Measurements from ENCODE around the gene LHFPL6.

The LHFPL6 gene

GRCh38 chr13:39552246-39552645, 50.7 kb downstream of the LHFPL6 start:
- no peak for FAIRE-seq

GRCh38 chr13:39550931-39551330, 52.1 kb downstream of the LHFPL6 start:
- FAIRE-seq: no peak

- FAIRE-seq: no peak
Observed at GRCh38 chr13:39547108-39547507, 55.9 kb downstream of the LHFPL6 start.

- no peak for FAIRE-seq
Observed at GRCh38 chr13:39542361-39542760, 60.6 kb downstream of the LHFPL6 start.

GRCh38 chr13:39540929-39541605, 61.9 kb downstream of the LHFPL6 start:
- no peak for FAIRE-seq

GRCh38 chr13:39538816-39539790, 63.9 kb downstream of the LHFPL6 start:
- FAIRE-seq: no peak

GRCh38 chr13:39536906-39537305, 66.1 kb downstream of the LHFPL6 start:
- no peak for FAIRE-seq

- no peak for FAIRE-seq
Observed at GRCh38 chr13:39536274-39536673, 66.7 kb downstream of the LHFPL6 start.

GRCh38 chr13:39533651-39534150, 69.3 kb downstream of the LHFPL6 start:
- no peak for FAIRE-seq

GRCh38 chr13:39531646-39532045, 71.3 kb downstream of the LHFPL6 start:
- FAIRE-seq: no peak

- FAIRE-seq: no peak
Observed at GRCh38 chr13:39530916-39531315, 72.1 kb downstream of the LHFPL6 start.

- FAIRE-seq: no peak
Observed at GRCh38 chr13:39528661-39528980, 74.4 kb downstream of the LHFPL6 start.

- no peak for FAIRE-seq
Observed at GRCh38 chr13:39527961-39528660, 74.9 kb downstream of the LHFPL6 start.

- FAIRE-seq: no peak
Observed at GRCh38 chr13:39527301-39527700, 75.7 kb downstream of the LHFPL6 start.

GRCh38 chr13:39526499-39526898, 76.5 kb downstream of the LHFPL6 start:
- no peak for FAIRE-seq

- no peak for FAIRE-seq
Observed at GRCh38 chr13:39525506-39525905, 77.5 kb downstream of the LHFPL6 start.

GRCh38 chr13:39524795-39525194, 78.2 kb downstream of the LHFPL6 start:
- FAIRE-seq: no peak

GRCh38 chr13:39522329-39522728, 80.7 kb downstream of the LHFPL6 start:
- no peak for FAIRE-seq

- FAIRE-seq: no peak
Observed at GRCh38 chr13:39521701-39522100, 81.3 kb downstream of the LHFPL6 start.

GRCh38 chr13:39516096-39516495, 86.9 kb downstream of the LHFPL6 start:
- no peak for FAIRE-seq

GRCh38 chr13:39515224-39515714, 87.7 kb downstream of the LHFPL6 start:
- FAIRE-seq: no peak

GRCh38 chr13:39512687-39513086, 90.3 kb downstream of the LHFPL6 start:
- FAIRE-seq: no peak

GRCh38 chr13:39510316-39510695, 92.7 kb downstream of the LHFPL6 start:
- no peak for FAIRE-seq

Measured in G401.6 (cell line).